Progenitor cell of endocrine pancreas (in vitro differentiated cells): ENCODE results near the gene RESP18. TPM values are rescaled to one million over a fixed set of nuclear protein-coding genes. Genes with fewer than 3 reads are reported as not detected.

Source experiments
- DNase-seq: peaks from one replicate; pipeline ENCODE4 v3.0.0; 2021; ENCODE audit warnings: low spot score; ENCODE audit not compliant: unreplicated experiment
- H3K27ac Mint-ChIP-seq: 2 replicates; pipeline ENCODE4 v1.8.0; 2021; ENCODE audit warnings: mild to moderate bottlenecking, moderate library complexity, mixed read lengths
- H3K27me3 Mint-ChIP-seq: 2 replicates; pipeline ENCODE4 v1.8.0; 2021; ENCODE audit warnings: mixed read lengths
- H3K36me3 Mint-ChIP-seq: 2 replicates; pipeline ENCODE4 v1.8.0; 2022; ENCODE audit warnings: mixed read lengths; ENCODE audit not compliant: insufficient read depth
- H3K4me1 Mint-ChIP-seq: 2 replicates; pipeline ENCODE4 v1.8.0; 2021; ENCODE audit warnings: low read depth, mixed read lengths
- H3K4me3 Mint-ChIP-seq: 2 replicates; pipeline ENCODE4 v1.8.0; 2021; ENCODE audit warnings: low read depth, mild to moderate bottlenecking, moderate library complexity, mixed read lengths
- H3K9me3 Mint-ChIP-seq: 2 replicates; pipeline ENCODE4 v1.8.0; 2021; ENCODE audit warnings: low read depth, mixed read lengths
- CTCF ChIP-seq: fragments of 200-600 bp; sonication (generic); IDR thresholded peaks from one replicate; pipeline ENCODE4 v1.5.0; 2021; ENCODE audit warnings: antibody characterized with exemption, mild to moderate bottlenecking; ENCODE audit not compliant: unreplicated experiment
- total RNA-seq: library from RNA; stranded (reverse); gene quantifications from 2 replicates; pipeline ENCODE4 v1.2.1, GENCODE V29; 2021

Gene RESP18
- total RNA-seq, 1 donor from 2014 or later, result not detected

GRCh38 chr2:219354582-219354981 lies 22.0 kb upstream of the RESP18 start:
- no peaks in the 10 kb centered on the region for H3K9me3 Mint-ChIP-seq
- no peak for DNase-seq
- TF ChIP-seq CTCF, result no peak
- H3K27ac Mint-ChIP-seq, result no peak overlapping the region
- H3K4me3 Mint-ChIP-seq, result no peak overlapping the region
- no peaks in the 10 kb centered on the region for H3K36me3 Mint-ChIP-seq
- H3K27me3 Mint-ChIP-seq, result peaks cover 53% of the 10 kb centered on the region
- H3K4me1 Mint-ChIP-seq, result peaks cover 21% of the 10 kb centered on the region

- Mint-ChIP-seq H3K27ac (no peak overlapping the region), H3K27me3 (peaks cover 45% of the 10 kb centered on the region), H3K4me3 (no peak overlapping the region), H3K4me1 (peaks cover 19% of the 10 kb centered on the region), H3K36me3 (no peaks in the 10 kb centered on the region), H3K9me3 (no peaks in the 10 kb centered on the region)
- DNase-seq, result no peak
- no peak for TF ChIP-seq CTCF
These were observed 20.6 kb upstream of the RESP18 start for GRCh38 chr2:219353129-219353528.

GRCh38 chr2:219352448-219353023 lies 20.0 kb upstream of the RESP18 start:
- no peaks in the 10 kb centered on the region for H3K9me3 Mint-ChIP-seq
- H3K27me3 Mint-ChIP-seq, result peaks cover 44% of the 10 kb centered on the region
- H3K4me1 Mint-ChIP-seq, result peaks cover 18% of the 10 kb centered on the region
- H3K27ac Mint-ChIP-seq, result no peak overlapping the region
- TF ChIP-seq CTCF, result peak; percentile 65
- peak; percentile 40 for DNase-seq
- no peaks in the 10 kb centered on the region for H3K36me3 Mint-ChIP-seq
- no peak overlapping the region for H3K4me3 Mint-ChIP-seq

GRCh38 chr2:219350710-219351221 lies 18.2 kb upstream of the RESP18 start:
- Mint-ChIP-seq H3K9me3 (no peaks in the 10 kb centered on the region), H3K4me1 (peaks cover 18% of the 10 kb centered on the region), H3K36me3 (no peaks in the 10 kb centered on the region), H3K4me3 (no peak overlapping the region), H3K27me3 (peaks cover 32% of the 10 kb centered on the region), H3K27ac (no peak overlapping the region)
- TF ChIP-seq CTCF, result no peak
- DNase-seq, result no peak

GRCh38 chr2:219350215-219350614 lies 17.7 kb upstream of the RESP18 start:
- H3K36me3 Mint-ChIP-seq, result no peaks in the 10 kb centered on the region
- no peak overlapping the region for H3K4me3 Mint-ChIP-seq
- H3K4me1 Mint-ChIP-seq, result peaks cover 18% of the 10 kb centered on the region
- TF ChIP-seq CTCF, result no peak
- H3K27me3 Mint-ChIP-seq, result peaks cover 31% of the 10 kb centered on the region
- no peak overlapping the region for H3K27ac Mint-ChIP-seq
- no peak for DNase-seq
- H3K9me3 Mint-ChIP-seq, result no peaks in the 10 kb centered on the region
